HG03159 (cell line): Measurements from ENCODE around the gene FOXS1.
"Not testable (repeated sequence)": the region's sequence is repeated elsewhere in the genome, so short reads cannot be mapped to it uniquely, and the experiment has no call there.

Source experiments
- ATAC-seq: cut with Tn5 transposase; IDR thresholded peaks from one replicate; pipeline ENCODE4 v1.9.1; 2021; ENCODE audit warnings: mild to moderate bottlenecking, moderate library complexity; ENCODE audit not compliant: unreplicated experiment

The FOXS1 gene

DNA sequence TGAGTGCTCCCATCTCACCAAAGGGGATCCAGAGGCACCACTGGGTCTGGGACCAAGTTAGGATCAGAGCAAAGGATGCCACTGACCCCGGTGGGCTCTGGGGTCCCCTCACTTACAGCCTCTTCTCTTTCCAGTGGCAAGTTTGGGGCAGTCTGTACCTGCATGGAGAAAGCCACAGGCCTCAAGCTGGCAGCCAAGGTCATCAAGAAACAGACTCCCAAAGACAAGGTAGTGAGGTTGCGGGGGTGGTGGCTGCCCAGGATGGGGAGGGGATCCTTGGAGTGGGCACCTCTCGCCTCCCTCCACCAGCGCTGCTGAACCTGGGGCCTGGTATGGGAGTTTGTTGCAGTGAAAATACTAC lies 21.3 kb downstream of the FOXS1 start:
- no peak for ATAC-seq

DNA sequence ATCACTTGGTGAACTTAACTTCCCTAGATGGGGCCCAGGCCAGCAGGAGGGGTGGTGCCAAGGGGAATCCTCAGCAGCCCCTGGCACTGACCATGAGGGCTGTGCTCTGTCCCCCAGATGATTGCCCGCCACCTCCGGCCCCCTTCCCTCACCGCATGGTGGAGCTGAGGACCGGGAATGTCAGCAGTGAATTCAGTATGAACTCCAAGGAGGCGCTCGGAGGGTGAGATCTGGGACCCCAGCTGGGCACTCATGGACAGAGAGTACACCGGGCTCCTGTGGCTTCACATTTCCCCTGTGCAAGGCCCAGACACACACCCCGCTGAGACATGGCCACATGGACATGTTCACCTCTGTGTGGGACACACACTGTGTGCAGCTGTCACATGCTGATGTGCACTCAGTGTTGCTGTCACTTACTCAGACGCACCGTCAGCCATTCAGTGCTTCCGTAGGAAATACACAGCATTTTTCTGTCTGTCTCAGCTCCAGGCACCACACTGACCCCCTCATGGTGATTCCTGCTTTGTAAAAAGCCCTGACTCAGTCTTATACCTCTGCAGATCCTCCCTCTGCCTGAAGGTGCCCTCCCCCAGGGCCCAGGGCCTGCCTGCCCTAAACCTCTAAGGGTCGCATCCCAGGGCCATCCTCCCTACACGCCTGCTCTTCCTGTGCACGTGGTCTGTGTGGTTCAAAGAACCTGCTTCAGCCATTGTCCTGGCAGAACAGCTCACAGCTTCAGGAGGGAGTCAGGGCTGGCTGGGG lies 21.9 kb downstream of the FOXS1 start:
- ATAC-seq = no peak

DNA sequence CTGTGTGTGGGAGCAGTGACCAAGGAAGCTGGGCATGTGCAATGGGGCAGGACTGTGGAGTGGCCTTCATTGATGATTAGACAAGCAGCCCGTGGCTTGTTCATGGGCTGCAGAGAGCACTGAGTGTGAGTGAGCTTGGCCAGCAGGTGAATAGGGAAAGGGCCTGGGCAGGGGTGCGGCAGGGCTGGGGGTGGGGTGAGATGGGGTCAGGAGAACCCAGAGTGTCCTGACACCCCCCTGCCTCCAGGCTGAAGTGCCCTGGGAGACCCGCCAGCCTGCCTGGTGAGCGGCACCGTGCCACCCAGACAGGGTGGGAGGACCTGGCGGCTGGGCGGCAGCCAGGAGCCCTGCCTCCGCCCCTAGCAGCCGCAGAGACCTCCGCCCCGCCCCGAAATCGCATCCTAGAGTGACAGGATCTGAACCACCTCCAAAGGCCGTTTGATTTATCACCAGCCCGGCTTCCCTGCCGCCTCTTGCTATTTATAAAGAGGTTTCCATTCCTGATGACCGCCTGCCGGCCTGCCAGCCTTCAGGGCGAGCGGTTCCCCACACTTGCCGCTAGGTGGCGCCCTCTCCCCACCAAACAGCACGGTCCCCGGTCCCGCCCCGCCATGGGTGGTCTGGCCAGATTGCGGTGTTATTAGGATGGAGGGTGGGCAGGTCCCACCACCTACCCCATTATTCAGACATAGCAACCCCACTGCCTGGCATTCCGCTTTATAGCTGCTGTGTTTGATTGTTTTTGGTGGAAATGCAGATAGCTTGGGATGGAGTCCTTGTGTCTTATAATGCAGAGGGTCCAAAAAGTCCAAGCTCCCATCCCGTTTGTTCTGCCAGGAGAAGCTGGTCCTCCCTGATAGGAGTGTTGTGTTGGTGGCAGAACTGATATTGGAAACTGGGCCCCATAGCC lies 22.7 kb downstream of the FOXS1 start:
- ATAC-seq = no peak

DNA sequence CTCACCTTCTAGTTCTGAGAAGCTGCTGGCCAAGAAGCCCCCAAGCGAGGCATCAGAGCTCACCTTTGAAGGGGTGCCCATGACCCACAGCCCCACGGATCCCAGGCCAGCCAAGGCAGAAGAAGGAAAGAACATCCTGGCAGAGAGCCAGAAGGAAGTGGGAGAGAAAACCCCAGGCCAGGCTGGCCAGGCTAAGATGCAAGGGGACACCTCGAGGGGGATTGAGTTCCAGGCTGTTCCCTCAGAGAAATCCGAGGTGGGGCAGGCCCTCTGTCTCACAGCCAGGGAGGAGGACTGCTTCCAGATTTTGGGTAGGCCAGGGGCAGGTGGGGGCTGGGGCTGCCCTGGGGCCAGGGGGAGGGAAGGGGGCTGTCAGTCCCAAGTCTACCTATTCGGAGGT lies 24.0 kb downstream of the FOXS1 start:
- no peak for ATAC-seq

DNA sequence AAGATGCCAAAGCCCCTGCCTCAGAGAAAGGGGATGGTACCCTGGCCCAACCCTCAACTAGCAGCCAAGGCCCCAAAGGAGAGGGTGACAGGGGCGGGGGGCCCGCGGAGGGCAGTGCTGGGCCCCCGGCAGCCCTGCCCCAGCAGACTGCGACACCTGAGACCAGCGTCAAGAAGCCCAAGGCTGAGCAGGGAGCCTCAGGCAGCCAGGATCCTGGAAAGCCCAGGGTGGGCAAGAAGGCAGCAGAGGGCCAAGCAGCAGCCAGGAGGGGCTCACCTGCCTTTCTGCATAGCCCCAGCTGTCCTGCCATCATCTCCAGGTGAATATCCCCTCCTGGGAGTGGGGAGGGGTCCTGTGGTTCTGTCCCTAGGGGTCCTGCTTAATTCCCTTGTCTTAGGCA lies 25.2 kb downstream of the FOXS1 start:
- ATAC-seq = no peak

DNA sequence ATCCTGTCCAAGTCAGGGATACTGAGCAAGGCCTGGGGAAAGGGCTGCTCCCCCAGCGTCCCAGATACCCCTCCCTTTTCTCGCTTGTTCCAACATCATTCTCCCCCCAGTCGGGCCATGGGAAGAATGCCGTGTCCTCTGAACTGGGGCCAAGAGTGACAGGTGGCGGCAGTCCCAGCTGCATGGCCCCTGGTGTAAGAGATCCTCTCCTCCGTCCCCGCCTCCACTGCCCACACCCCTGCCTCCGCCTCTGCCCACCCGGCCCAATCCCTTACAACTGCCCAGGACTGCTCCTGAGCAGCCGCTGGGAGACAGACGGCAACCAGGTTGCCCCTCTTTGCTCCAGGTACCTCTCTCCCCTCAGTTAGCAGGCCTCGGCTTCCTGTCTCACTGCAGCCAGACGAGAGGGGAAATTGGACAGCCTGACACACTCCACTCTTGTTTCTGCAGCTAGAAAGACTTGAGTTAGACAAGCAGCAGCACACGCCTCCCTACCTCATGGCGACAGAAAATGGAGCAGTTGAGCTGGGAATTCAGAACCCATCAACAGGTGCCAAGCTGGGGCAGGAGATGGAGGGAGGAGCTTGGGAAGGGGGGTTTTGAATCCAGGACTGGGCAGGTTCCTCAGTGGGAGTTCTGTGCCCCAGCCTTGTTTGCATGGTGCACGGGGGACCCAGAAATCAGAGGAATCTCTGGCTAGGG lies 26.2 kb downstream of the FOXS1 start, which contains the start of gene MYLK2:
Gene MYLK2, plus strand, starts transcription at position 274 of the 702 bp plus-strand sequence. Its CDS starts 225 bp downstream, at position 499.
- ATAC-seq = no peak

DNA sequence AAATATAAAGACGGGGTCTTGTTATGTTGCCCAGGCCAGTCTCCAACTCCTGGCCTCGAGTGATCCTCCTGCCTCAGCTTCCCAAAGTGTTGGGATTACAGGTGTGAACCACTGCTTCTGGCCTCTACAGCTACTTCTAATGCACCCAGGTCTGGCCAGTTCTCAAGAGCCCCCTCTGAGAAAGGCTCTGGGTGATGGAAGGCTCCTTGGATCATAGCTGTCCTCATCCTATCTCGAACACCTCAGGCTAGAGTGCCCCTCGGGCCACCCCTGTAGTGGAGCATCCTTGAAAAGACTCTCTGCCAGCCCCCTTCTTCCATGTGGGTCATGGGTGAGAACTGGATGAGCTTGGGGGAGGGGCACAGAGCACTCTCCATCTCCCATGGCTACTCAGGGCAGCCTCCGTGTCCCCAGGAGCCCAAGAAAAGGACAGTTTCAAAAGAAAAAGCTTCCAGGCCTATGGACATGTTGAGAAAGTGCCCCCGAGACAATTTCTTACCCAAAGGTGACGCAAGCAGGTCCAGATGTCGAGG lies 27.0 kb downstream of the FOXS1 start:
- ATAC-seq = no peak

DNA sequence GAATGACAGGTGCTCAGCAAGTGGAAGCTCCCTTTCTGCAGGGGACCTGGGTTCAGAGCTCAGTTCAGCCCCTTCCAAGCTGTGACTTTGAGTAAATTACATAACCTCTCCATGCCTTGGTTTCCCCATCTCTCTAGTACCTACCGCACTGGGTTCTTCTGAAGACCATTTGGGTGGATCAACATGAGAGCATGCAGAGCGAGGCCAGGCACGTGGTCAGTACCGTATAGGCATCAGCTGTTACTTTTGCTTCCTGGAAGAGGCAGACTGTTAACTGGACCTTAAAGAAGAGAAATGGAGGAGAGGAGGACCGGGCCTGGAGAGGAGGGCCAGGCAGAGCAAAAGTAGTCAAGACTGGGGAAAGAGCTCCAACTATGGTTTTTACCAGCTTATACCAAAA lies 27.9 kb downstream of the FOXS1 start:
- no peak for ATAC-seq

DNA sequence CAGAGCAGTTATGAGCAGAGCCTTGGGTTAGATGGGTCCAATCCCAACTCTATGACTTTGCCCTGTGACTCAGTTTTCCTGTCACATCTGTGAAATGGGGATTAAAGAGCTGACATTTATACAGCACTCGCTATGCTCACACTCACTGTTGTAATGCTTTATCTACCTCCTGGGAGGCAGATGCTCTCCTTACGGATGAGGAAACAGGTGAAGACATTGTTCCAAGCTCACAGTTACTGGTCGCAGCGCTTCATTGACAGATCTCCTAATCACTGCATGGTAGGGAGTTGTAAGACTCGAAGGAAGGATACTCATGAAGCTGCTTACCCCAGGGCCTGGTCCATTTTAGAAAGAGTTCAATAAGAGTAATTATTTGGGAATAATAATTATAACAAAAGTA lies 29.2 kb downstream of the FOXS1 start:
- no peak for ATAC-seq

DNA sequence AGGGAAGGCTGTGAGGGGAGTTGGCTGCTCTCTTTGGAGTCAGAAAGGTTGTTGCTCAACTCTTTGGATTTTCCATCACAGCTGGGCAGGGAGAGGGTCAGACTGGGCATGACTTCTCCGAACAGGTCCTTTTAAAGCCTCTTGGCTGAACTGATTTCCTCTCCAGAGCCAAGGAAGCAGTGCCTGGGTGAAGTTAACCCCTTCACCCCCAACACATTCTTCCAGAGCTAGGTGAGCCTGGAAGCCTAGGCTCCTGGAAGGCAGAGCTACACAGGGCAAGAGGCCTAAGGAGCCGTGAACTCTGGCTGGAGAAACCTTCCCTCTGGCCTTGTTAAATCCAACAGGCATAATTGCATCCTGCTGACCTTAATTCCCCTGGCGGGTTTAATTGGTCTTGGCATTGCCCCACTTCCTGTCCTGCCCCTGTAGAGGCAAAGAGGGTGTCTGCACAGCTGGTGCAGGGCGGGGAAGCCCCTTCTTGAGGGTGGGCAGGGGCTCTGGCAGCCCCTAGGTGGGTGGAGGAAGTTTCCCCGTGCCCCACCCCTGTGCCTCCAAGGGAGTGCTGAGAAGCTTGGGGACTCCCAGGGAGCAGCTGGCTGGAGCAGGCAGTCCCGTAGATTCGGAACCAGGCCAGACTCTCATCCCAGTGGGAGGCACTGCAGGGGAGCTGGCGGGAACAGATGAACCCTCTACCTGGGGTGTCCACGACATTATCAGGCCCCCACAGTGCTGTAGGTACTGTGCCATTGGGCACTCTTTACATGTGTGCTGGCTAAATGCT lies 29.8 kb downstream of the FOXS1 start:
- no peak for ATAC-seq

DNA sequence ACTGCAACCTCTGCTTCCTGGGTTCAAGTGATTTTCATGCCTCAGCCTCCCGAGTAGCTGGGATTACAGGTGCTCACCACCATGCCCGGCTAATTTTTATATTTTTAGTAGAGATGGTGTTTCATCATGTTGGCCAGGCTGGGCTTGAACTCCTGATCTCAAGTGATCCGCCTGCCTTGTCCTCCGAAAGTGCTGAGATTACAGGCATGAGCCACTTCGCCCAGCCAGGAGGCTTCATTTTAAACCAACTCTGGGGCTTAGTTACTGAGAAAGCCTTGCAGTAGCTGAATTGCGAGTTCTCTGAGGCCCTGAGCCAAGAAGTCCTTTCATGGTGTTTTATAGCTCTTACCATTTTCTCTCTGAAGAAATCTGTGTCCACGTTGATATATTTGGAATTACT lies 31.3 kb downstream of the FOXS1 start:
- not testable (repeated sequence) for ATAC-seq

DNA sequence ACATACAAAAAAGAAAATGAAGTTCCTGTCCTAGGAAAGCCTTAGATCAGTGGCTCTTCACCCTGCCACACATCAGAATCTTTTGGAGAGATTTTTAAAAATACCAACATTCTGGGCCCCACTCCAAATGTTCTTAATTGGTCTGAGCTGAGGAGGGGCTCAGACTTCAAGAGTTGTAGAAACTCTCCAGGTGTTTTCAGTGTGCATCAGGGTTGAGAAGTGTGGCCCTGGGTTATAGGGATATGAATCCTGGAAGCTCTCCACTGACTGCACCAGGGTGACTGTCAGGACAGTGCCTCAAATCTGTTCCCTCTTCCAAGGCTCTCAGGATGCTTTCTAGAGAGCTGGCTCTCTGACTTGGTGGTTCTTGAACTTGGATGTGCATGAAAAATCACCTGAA lies 31.8 kb downstream of the FOXS1 start:
- no peak for ATAC-seq

DNA sequence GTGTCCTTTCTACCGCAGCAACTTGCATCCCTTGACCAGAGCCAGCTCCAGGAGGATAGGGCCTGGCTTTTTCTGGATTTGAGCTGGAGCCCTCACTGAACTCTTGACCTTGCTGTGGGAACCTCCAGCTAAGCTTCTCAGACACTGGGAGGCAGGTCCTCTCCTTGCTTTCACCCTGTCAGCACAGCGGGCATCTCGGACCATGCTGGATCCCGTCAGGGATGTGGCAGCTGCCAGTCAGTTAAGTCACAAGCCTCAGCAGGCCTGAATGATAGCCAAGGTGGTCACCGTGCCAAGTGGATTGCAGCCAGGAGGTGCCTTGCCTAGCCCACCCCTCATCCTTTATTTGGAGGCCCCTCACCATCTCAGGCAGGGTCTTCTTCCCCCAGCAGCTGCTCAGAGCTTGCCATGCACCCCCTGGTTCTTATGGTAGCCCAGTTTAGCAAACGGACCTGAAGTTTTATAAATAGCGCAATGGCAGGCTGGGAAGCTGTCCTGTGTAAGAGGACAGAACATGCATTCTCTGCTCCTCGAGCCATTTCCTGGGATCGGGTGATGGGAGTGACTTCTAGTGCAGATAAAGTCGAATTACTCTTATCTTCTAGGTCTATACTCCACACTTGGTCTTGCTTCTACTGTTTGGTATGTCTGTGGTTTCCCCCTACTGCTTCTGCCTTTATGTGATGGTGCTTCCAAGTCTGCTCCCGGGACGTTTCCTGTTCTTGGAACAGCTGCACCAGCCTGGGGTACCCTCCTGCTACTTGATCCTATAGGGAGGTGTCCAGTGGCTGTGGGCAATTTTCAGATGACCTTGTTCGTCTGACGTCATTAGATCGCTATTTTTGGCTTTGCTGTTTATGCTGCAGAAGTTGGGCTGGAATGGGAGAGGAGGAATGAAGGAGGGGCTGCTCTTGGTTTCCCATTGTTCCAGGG lies 33.3 kb downstream of the FOXS1 start:
- no peak for ATAC-seq

DNA sequence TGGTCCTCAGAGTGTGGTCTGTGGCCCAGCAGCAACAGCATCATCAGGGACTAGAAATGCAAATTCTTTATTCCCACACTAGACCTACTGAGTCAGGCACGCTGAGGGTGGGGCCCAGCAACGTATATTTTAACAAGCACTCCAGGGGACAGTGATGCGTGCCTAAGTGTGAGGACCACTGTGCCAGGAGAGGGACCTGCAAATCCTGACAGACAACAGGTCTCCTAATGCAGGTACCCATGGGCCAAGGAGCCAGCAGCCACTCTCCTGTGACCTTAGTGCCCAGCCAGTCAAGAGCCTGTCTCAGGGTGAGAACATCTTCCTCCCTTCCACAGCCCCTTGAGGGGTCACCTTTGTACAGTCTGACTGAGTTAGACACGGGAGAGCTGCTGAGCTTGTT lies 34.2 kb downstream of the FOXS1 start:
- ATAC-seq = no peak

DNA sequence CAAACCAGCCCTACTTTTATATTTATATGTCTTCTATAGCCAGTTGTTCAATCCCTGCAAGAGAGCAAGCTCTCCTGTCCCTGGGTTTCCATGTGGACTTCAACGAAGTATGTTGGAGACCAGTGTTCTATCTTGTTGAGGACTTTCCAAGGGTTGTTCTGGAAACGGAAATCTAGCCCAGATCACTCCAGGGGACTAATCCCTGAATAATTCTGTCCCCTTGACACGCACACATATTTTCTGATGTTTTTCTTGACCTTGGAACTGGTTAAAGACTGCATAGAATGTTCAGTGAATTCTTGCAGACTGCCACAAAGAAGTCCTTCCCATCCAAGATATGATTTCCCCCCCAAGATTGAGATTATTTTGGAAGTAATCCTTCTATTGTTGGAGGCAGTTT lies 35.7 kb downstream of the FOXS1 start:
- ATAC-seq = no peak

DNA sequence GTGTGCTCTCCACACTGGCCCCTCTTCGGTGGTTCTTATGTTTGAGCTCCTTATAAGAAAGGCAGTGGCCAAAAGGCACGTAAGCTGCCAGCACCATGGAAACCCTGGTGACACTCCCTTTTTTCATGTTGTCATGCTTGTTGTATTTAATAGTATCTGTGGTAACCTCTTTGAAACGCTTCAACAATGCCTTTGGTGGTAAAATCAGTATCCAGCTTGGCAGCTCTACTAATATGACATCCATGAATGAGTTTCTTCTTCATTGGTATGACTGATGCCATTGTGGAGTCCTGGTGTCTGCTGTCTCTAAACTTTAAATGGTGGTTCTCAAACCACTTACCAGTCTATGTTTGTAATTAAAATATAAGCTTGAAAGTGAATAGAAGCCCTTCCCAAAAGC lies 36.9 kb downstream of the FOXS1 start:
- no peak for ATAC-seq

DNA sequence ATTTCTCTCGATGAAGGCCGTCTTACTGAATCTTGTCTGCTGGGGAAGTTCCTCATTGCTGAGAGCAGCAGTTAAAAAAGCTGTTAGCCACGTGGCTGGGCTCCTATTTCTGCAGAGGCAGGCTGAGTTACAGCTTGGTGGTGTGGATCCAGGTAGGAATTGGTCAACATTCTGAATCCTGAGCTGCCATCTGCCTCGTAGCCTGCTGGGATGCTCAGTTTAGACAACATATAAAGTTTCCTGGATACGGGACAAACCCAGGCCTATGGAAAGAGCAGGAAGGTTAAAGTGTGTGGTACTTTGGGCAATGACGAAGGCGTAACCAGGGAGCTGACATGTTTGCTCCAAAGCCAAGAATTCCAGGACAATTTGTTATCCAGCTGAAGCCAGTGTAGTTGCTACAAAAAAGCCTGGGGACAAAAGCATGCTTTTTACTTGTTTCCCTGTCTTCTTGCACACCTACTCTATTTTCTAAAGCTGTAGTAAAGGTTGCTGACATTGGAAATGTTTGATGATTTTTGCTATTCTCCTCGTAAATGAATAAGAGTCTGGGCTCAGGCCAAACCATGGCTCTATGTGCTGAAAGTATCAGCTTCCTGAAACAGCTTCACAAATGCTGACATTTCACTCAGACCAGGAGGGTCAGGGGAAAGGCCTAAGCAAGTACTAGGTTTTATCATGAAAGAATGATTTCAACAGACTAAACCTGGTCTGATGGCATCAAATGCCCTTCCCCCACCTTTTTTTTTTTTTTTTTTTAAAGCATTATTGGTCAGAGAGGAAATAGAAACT lies 38.6 kb downstream of the FOXS1 start:
- ATAC-seq = no peak

DNA sequence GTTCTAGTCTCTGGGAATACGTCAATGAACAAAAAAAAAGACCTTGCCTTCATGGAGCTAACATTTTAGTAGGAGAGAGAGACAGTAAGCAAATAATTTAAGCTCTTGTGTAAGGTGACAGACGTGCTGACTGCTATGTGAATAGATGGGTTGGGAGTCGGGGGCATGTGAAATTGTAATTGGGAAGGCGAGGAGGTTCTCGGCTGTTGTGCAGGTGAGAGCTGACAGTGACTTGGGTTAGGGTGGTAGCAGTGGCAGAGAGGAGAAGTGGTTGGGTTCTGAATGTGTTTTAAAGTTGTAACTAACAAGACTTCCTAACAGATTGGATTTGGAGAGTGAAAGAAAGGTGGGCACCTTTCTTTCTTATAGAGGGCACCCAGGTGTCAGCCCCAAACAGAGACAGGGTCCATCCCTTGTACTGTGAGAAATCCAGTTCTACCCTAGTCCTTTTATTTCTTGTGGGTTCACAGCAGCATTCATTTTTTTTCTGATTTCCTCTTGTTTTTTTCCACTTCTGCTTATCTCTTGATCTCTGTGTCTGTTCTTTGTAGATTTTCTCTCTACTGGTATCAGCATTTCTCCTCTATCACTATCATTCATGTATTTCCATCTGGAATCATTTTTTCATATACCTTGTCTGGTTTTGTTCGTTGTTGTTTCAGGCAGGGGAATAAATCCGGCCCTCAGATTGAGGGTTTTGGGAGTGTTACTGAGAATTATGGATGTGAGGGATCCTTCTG lies 41.7 kb downstream of the FOXS1 start:
- ATAC-seq = no peak
